Chondrocyte (in vitro differentiated cells): ENCODE data around the gene ODR4. TPM values are rescaled to one million over a fixed set of nuclear protein-coding genes. Genes with fewer than 3 reads are reported as not detected.

ENCODE experiments used
- DNase-seq: peaks from one replicate; pipeline ENCODE4 v3.0.0; 2021; ENCODE audit warnings: mixed read lengths, low spot score
- H3K27ac Mint-ChIP-seq: one replicate; pipeline ENCODE4 v1.8.0; 2021; ENCODE audit warnings: mild to moderate bottlenecking, moderate library complexity, mixed read lengths; ENCODE audit not compliant: unreplicated experiment
- H3K27me3 Mint-ChIP-seq: 2 replicates; pipeline ENCODE4 v1.8.0; 2021; ENCODE audit warnings: low read depth, mixed read lengths
- H3K36me3 Mint-ChIP-seq: 2 replicates; pipeline ENCODE4 v1.8.0; 2021; ENCODE audit warnings: low read depth, mixed read lengths
- H3K4me1 Mint-ChIP-seq: 2 replicates; pipeline ENCODE4 v1.8.0; 2021; ENCODE audit warnings: low read depth, mild to moderate bottlenecking, mixed read lengths
- H3K4me3 Mint-ChIP-seq: one replicate; pipeline ENCODE4 v1.8.0; 2021; ENCODE audit warnings: mild to moderate bottlenecking, moderate library complexity, mixed read lengths; ENCODE audit not compliant: unreplicated experiment
- H3K9me3 Mint-ChIP-seq: 2 replicates; pipeline ENCODE4 v1.8.0; 2021; ENCODE audit warnings: low read depth, mixed read lengths
- total RNA-seq: library from RNA; stranded (reverse); gene quantifications from 3 replicates; pipeline ENCODE4 v1.2.1, GENCODE V29; 2021
- TF ChIP-seq, protein P1 (sequence below): fragments of 200-600 bp; sonication (generic); IDR thresholded peaks from 2 replicates; pipeline ENCODE4 v1.5.0; 2021; ENCODE audit warnings: antibody characterized with exemption, mild to moderate bottlenecking, moderate library complexity

Gene ODR4
- total RNA-seq, 1 donor from 2014 or later: 16.7 TPM

DNA sequence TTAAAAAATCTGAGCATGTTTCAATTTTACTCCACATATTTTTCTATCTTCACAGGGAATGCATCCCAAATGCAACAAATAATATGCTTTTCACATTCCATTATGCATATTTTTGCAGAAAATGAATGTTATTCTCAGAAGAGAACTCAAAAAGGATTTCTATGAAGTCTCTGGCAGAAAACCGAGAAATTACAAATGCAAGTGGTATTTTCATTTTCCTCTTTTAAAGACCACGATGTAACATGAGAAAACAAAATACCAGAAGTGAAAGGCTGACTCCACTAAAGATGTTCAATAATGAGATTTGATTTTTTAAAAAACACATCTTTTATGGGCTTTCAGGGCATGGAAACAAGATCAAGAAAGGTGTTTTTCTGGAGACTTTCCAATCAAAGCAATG is 90.3 kb downstream of the ODR4 start:
- no peaks in the 10 kb centered on the region for H3K9me3 Mint-ChIP-seq
- H3K27ac Mint-ChIP-seq: no peak overlapping the region
- no peak overlapping the region for H3K4me3 Mint-ChIP-seq
- no peaks in the 10 kb centered on the region for H3K36me3 Mint-ChIP-seq
- H3K4me1 Mint-ChIP-seq: peaks cover 7% of the 10 kb centered on the region
- no peak for DNase-seq
- H3K27me3 Mint-ChIP-seq: peaks cover 1% of the 10 kb centered on the region
- TF ChIP-seq, protein P1, sequence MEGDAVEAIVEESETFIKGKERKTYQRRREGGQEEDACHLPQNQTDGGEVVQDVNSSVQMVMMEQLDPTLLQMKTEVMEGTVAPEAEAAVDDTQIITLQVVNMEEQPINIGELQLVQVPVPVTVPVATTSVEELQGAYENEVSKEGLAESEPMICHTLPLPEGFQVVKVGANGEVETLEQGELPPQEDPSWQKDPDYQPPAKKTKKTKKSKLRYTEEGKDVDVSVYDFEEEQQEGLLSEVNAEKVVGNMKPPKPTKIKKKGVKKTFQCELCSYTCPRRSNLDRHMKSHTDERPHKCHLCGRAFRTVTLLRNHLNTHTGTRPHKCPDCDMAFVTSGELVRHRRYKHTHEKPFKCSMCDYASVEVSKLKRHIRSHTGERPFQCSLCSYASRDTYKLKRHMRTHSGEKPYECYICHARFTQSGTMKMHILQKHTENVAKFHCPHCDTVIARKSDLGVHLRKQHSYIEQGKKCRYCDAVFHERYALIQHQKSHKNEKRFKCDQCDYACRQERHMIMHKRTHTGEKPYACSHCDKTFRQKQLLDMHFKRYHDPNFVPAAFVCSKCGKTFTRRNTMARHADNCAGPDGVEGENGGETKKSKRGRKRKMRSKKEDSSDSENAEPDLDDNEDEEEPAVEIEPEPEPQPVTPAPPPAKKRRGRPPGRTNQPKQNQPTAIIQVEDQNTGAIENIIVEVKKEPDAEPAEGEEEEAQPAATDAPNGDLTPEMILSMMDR: no peak

Other genes starting within 250 kb of the ODR4 start
- gene PRG4, start 79.6 kb upstream of the ODR4 start, total RNA-seq: 0.10 to 0.56 TPM (median 0.15 TPM) in 3 replicates
- 76.2 to 101 TPM (median 77.9 TPM) in 3 replicates for gene TPR, start 585 bp upstream of the ODR4 start, total RNA-seq
- gene PDC, start 85.3 kb downstream of the ODR4 start, total RNA-seq: not detected in 3 replicates